Activated CD4-positive, CD25-positive, alpha-beta regulatory T cell (primary cell): Measurements from ENCODE around the gene SKAP2.
"Not testable (repeated sequence)": the region's sequence is repeated elsewhere in the genome, so short reads cannot be mapped to it uniquely, and the experiment has no call there.

Source experiments
- DNase-seq, 4 experiments: peaks; one replicate each; lab custom pipeline; 2025; lab: John Stamatoyannopoulos, UW

SKAP2 gene

GRCh38 chr7:26857506-26858240, 6.7 kb downstream of the SKAP2 start:
- DNase-seq: no peak

GRCh38 chr7:26857170-26857505, 7.3 kb downstream of the SKAP2 start:
- DNase-seq: no peak

GRCh38 chr7:26856176-26856985, 8.0 kb downstream of the SKAP2 start:
- DNase-seq: no peak

GRCh38 chr7:26854876-26855855, 9.2 kb downstream of the SKAP2 start:
- no peak for DNase-seq

GRCh38 chr7:26853788-26854393, 10.5 kb downstream of the SKAP2 start:
- DNase-seq: no peak

GRCh38 chr7:26850193-26850651, 14.2 kb downstream of the SKAP2 start:
- no peak for DNase-seq

- DNase-seq: no peak
These were observed 20.7 kb downstream of the SKAP2 start for GRCh38 chr7:26843705-26844104.

GRCh38 chr7:26842897-26843296, 21.5 kb downstream of the SKAP2 start:
- DNase-seq: no peak

GRCh38 chr7:26841003-26841739, 23.2 kb downstream of the SKAP2 start:
- no peak for DNase-seq

GRCh38 chr7:26836793-26837192, 27.6 kb downstream of the SKAP2 start:
- DNase-seq: not testable (repeated sequence)

- DNase-seq: no peak
These were observed 49.0 kb downstream of the SKAP2 start for GRCh38 chr7:26815426-26815825.

- no peak for DNase-seq
These were observed 51.0 kb downstream of the SKAP2 start for GRCh38 chr7:26813432-26813831.

- DNase-seq: no peak
These were observed 69.8 kb downstream of the SKAP2 start for GRCh38 chr7:26794541-26794940.

- no peak for DNase-seq
These were observed 71.8 kb downstream of the SKAP2 start for GRCh38 chr7:26792576-26792975.

- DNase-seq: no peak
These were observed 72.4 kb downstream of the SKAP2 start for GRCh38 chr7:26792006-26792405.

- no peak for DNase-seq
These were observed 74.8 kb downstream of the SKAP2 start for GRCh38 chr7:26789481-26790184.

- DNase-seq: no peak
These were observed 76.7 kb downstream of the SKAP2 start for GRCh38 chr7:26787701-26788100.

- DNase-seq: no peak
These were observed 80.3 kb downstream of the SKAP2 start for GRCh38 chr7:26784118-26784517.

GRCh38 chr7:26782501-26782900, 81.9 kb downstream of the SKAP2 start:
- no peak for DNase-seq

- DNase-seq: no peak
These were observed 84.3 kb downstream of the SKAP2 start for GRCh38 chr7:26779978-26780595.
